H9 (cell line): ENCODE results near the gene SOBP. TPM values are rescaled to one million over a fixed set of nuclear protein-coding genes. Genes with fewer than 3 reads are reported as not detected.

Experiments used
- DNase-seq: peaks from one replicate; pipeline ENCODE4 v3.0.0-alpha.2; 2017
- H2AFZ ChIP-seq: one replicate; pipeline ENCODE4 v1.6.1; 2013; ENCODE audit warnings: mild to moderate bottlenecking, low read length, control low read depth, moderate library complexity
- H2AK5ac ChIP-seq: 2 replicates; pipeline ENCODE4 v1.6.1; 2013; ENCODE audit warnings: low read length, control low read depth, mixed read lengths; ENCODE audit not compliant: insufficient read length
- H2BK120ac ChIP-seq: one replicate; pipeline ENCODE4 v1.6.1; 2013; ENCODE audit warnings: low read depth, mild to moderate bottlenecking, low read length, control low read depth, inconsistent platforms; ENCODE audit not compliant: poor library complexity, severe bottlenecking
- H2BK12ac ChIP-seq: 2 replicates; pipeline ENCODE4 v1.6.1; 2013; ENCODE audit warnings: low read length, control low read depth, mixed read lengths, low read depth; ENCODE audit not compliant: insufficient read length
- H2BK15ac ChIP-seq: 2 replicates; pipeline ENCODE4 v1.6.1; 2013; ENCODE audit warnings: low read depth, low read length, control low read depth
- H2BK20ac ChIP-seq: one replicate; pipeline ENCODE4 v1.6.1; 2013; ENCODE audit warnings: low read depth, mild to moderate bottlenecking, low read length, control low read depth, inconsistent platforms; ENCODE audit not compliant: poor library complexity, severe bottlenecking
- H2BK5ac ChIP-seq: 2 replicates; pipeline ENCODE4 v1.6.1; 2013; ENCODE audit warnings: low read length, control low read depth, mixed read lengths; ENCODE audit not compliant: insufficient read length
- H3K14ac ChIP-seq: 2 replicates; pipeline ENCODE4 v1.6.1; 2013; ENCODE audit warnings: low read length, control low read depth; ENCODE audit not compliant: insufficient read depth
- H3K18ac ChIP-seq: 2 replicates; pipeline ENCODE4 v1.6.1; 2013; ENCODE audit warnings: low read depth, mild to moderate bottlenecking, mixed read lengths, low read length, control low read depth; ENCODE audit not compliant: insufficient read length
- H3K23ac ChIP-seq: 2 replicates; pipeline ENCODE4 v1.6.1; 2013; ENCODE audit warnings: low read length, control low read depth, mixed read lengths, low read depth; ENCODE audit not compliant: insufficient read length
- H3K23me2 ChIP-seq: 2 replicates; pipeline ENCODE4 v1.6.1; 2013; ENCODE audit warnings: low read depth, mild to moderate bottlenecking, mixed read lengths, low read length, control low read depth; ENCODE audit not compliant: insufficient read length, poor library complexity, severe bottlenecking
- H3K27ac ChIP-seq: 2 replicates; pipeline ENCODE4 v1.5.1; 2013; ENCODE audit warnings: low read length, control low read depth, mixed read lengths, low read depth; ENCODE audit not compliant: insufficient read length
- H3K27me3 ChIP-seq: 2 replicates; pipeline ENCODE4 v1.6.1; 2013; ENCODE audit warnings: low read length, control low read depth, inconsistent platforms; ENCODE audit not compliant: insufficient read depth
- H3K4ac ChIP-seq: 2 replicates; pipeline ENCODE4 v1.6.1; 2013; ENCODE audit warnings: low read depth, mild to moderate bottlenecking, control low read depth, inconsistent platforms, low read length, moderate library complexity
- H3K4me1 ChIP-seq: 2 replicates; pipeline ENCODE4 v1.6.1; 2013; ENCODE audit warnings: low read length, control low read depth, inconsistent platforms; ENCODE audit not compliant: insufficient read depth
- H3K4me2 ChIP-seq: 2 replicates; pipeline ENCODE4 v1.6.1; 2013; ENCODE audit warnings: low read length, control low read depth, mixed read lengths; ENCODE audit not compliant: insufficient read length, insufficient read depth
- H3K56ac ChIP-seq: 2 replicates; pipeline ENCODE4 v1.6.1; 2013; ENCODE audit warnings: low read depth, mild to moderate bottlenecking, mixed read lengths, low read length, control low read depth; ENCODE audit not compliant: insufficient read length
- H3K79me1 ChIP-seq: 2 replicates; pipeline ENCODE4 v1.6.1; 2013; ENCODE audit warnings: low read depth, mild to moderate bottlenecking, moderate library complexity, low read length, control low read depth, inconsistent platforms; ENCODE audit not compliant: insufficient read depth, poor library complexity, severe bottlenecking
- H3K79me2 ChIP-seq: 2 replicates; pipeline ENCODE4 v1.6.1; 2013; ENCODE audit warnings: low read length, control low read depth, inconsistent platforms; ENCODE audit not compliant: insufficient read depth
- H3K9ac ChIP-seq: 2 replicates; pipeline ENCODE4 v1.6.1; 2013; ENCODE audit warnings: low read length, control low read depth, mixed read lengths; ENCODE audit not compliant: insufficient read length; ENCODE audit errors: extremely low read depth
- H3K9me3 ChIP-seq: one replicate; pipeline ENCODE4 v1.6.1; 2013; ENCODE audit warnings: low read depth, low read length, inconsistent platforms; ENCODE audit not compliant: control insufficient read depth
- H3T11ph ChIP-seq: one replicate; pipeline ENCODE4 v1.6.1; 2013; ENCODE audit warnings: mild to moderate bottlenecking, low read length, control low read depth, inconsistent platforms
- H4K20me1 ChIP-seq: one replicate; pipeline ENCODE4 v1.6.1; 2013; ENCODE audit not compliant: control insufficient read depth, insufficient read length, insufficient read depth
- H4K5ac ChIP-seq: 2 replicates; pipeline ENCODE4 v1.6.1; 2013; ENCODE audit warnings: low read depth, mild to moderate bottlenecking, mixed read lengths, low read length, control low read depth; ENCODE audit not compliant: insufficient read length
- H4K8ac ChIP-seq: replicated peaks from 2 replicates; pipeline ENCODE4 v1.6.1; 2013; ENCODE audit warnings: low read length, control low read depth, mixed read lengths, low read depth; ENCODE audit not compliant: insufficient read length
- H4K91ac ChIP-seq: 2 replicates; pipeline ENCODE4 v1.6.1; 2013; ENCODE audit warnings: low read depth, mild to moderate bottlenecking, moderate library complexity, mixed read lengths, low read length, control low read depth; ENCODE audit not compliant: insufficient read length
- H3K27ac Mint-ChIP-seq, 3 experiments: 2 replicates in 2 of 3; 3 replicates in 1 of 3; pipeline ENCODE4 v1.8.0; 2020 to 2021; ENCODE audit warnings: mixed read lengths in 3 of 3, mild to moderate bottlenecking in 1 of 3, moderate library complexity in 1 of 3
- H3K27me3 Mint-ChIP-seq: 2 replicates; pipeline ENCODE4 v1.8.0; 2021; ENCODE audit warnings: low read depth, mild to moderate bottlenecking, moderate library complexity, mixed read lengths
- H3K36me3 Mint-ChIP-seq, 3 experiments: 2 replicates in 2 of 3; 3 replicates in 1 of 3; pipeline ENCODE4 v1.8.0; 2020 to 2021; ENCODE audit warnings: low read depth in 3 of 3, mixed read lengths in 3 of 3; ENCODE audit not compliant: insufficient read depth in 1 of 3
- H3K4me1 Mint-ChIP-seq, 2 experiments: 2 replicates each; pipeline ENCODE4 v1.8.0; 2020; ENCODE audit warnings: mixed read lengths in 2 of 2
- H3K4me3 Mint-ChIP-seq, 2 experiments: 2 replicates in 1 of 2; 3 replicates in 1 of 2; pipeline ENCODE4 v1.8.0; 2020 to 2021; ENCODE audit warnings: mild to moderate bottlenecking in 2 of 2, mixed read lengths in 2 of 2, moderate library complexity in 1 of 2
- H3K9me3 Mint-ChIP-seq, 2 experiments: 2 replicates in 1 of 2; 3 replicates in 1 of 2; pipeline ENCODE4 v1.8.0; 2020; ENCODE audit warnings: mild to moderate bottlenecking in 2 of 2, mixed read lengths in 2 of 2, moderate library complexity in 1 of 2
- WGBS: extraction: QIAGEN DNeasy Blood & Tissue Kit; methylation state at CpG from one replicate; pipeline ENCODE4 v1.1.7; 2013; ENCODE audit warnings: missing lambda C conversion rate, low lambda C conversion rate, mixed read lengths; ENCODE audit not compliant: insufficient read length; ENCODE audit errors: extremely low coverage; 5-methylcytosine and 5-hydroxymethylcytosine counted together
- total RNA-seq: library from RNA; stranded (reverse); gene quantifications from 2 replicates; pipeline ENCODE4 v1.2.1, GENCODE V29; 2021
- TF ChIP-seq, protein P1 (sequence below): fragments of 200-600 bp; sonication (generic); conservative IDR thresholded peaks from 3 replicates; pipeline ENCODE4 v1.8.0; 2021; ENCODE audit warnings: antibody characterized with exemption, mild to moderate bottlenecking

Gene SOBP
- total RNA-seq, 1 experiment from 2014 or later, result 4.3 TPM

DNA sequence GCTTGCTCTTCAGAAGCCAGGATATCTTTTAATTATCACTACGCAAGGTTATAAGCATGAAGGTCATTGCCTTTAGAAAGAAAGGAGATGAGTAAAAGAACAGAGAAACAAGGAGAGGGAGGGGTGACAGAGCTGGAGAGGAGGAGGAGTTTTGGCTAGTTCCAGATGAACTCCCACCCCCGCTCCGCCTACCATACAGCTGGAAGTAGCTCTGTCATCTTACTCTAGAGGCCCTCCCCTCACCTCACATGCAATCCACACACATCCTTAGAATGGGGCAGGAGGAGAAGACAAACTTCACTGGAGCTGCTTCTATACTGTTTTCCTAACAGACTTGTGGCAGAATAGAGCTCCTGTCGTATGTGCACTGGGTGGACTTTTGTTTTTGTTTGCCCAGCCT lies 189.5 kb downstream of the SOBP start:
- no peaks in the 10 kb centered on the region for H3K23me2 ChIP-seq
- peaks cover 3 to 12% of the 10 kb centered on the region in 2 experiments; a peak in 2 of 5 replicates for H3K9me3 Mint-ChIP-seq
- H2BK12ac ChIP-seq, result no peak overlapping the region
- H3K56ac ChIP-seq, result no peak overlapping the region
- no peak overlapping the region for H3K23ac ChIP-seq
- no peak overlapping the region for H3K4me2 ChIP-seq
- H3K14ac ChIP-seq, result no peak overlapping the region
- H3K4me1 ChIP-seq, result no peaks in the 10 kb centered on the region
- no peak overlapping the region for H3K27ac Mint-ChIP-seq
- H3K18ac ChIP-seq, result no peak overlapping the region
- H4K20me1 ChIP-seq, result no peaks in the 10 kb centered on the region
- no peak overlapping the region for H4K5ac ChIP-seq
- H3K4me1 Mint-ChIP-seq, result peaks cover 16 to 18% of the 10 kb centered on the region in 2 experiments
- WGBS, result no CpG with 5 or more reads among the region's 4 CpGs
- no peak overlapping the region for H3K4me3 Mint-ChIP-seq
- H3K79me2 ChIP-seq, result no peaks in the 10 kb centered on the region
- no peaks in the 10 kb centered on the region for H3K9me3 ChIP-seq
- no peak overlapping the region for H2BK5ac ChIP-seq
- no peak overlapping the region for H3T11ph ChIP-seq
- H3K36me3 Mint-ChIP-seq, result peaks cover 0 to 6% (median 0%) of the 10 kb centered on the region in 3 experiments; a peak in 3 of 7 replicates
- H3K4ac ChIP-seq, result no peak overlapping the region
- peak; percentile 79 for DNase-seq
- no peak overlapping the region for H2BK20ac ChIP-seq
- no peaks in the 10 kb centered on the region for H3K27me3 ChIP-seq
- TF ChIP-seq, protein P1, sequence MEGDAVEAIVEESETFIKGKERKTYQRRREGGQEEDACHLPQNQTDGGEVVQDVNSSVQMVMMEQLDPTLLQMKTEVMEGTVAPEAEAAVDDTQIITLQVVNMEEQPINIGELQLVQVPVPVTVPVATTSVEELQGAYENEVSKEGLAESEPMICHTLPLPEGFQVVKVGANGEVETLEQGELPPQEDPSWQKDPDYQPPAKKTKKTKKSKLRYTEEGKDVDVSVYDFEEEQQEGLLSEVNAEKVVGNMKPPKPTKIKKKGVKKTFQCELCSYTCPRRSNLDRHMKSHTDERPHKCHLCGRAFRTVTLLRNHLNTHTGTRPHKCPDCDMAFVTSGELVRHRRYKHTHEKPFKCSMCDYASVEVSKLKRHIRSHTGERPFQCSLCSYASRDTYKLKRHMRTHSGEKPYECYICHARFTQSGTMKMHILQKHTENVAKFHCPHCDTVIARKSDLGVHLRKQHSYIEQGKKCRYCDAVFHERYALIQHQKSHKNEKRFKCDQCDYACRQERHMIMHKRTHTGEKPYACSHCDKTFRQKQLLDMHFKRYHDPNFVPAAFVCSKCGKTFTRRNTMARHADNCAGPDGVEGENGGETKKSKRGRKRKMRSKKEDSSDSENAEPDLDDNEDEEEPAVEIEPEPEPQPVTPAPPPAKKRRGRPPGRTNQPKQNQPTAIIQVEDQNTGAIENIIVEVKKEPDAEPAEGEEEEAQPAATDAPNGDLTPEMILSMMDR, result no peak
- no peak overlapping the region for H4K8ac ChIP-seq
- no peak overlapping the region for H4K91ac ChIP-seq
- no peak overlapping the region for H2AFZ ChIP-seq
- no peak overlapping the region for H2BK15ac ChIP-seq
- no peak overlapping the region for H2BK120ac ChIP-seq
- peaks cover 10% of the 10 kb centered on the region for H3K27me3 Mint-ChIP-seq
- no peaks in the 10 kb centered on the region for H3K79me1 ChIP-seq
- H3K9ac ChIP-seq, result no peak overlapping the region
- H3K27ac ChIP-seq, result no peak overlapping the region
- H2AK5ac ChIP-seq, result no peak overlapping the region
